Lower lobe of right lung (tissue), 2 donors: ENCODE measurements around the gene CRTC1. TPM values are rescaled to one million over a fixed set of nuclear protein-coding genes. Genes with fewer than 3 reads are reported as not detected.

Source experiments
- ATAC-seq, 2 donors: fragments of 200-7000 bp; cut with Tn5 transposase; one replicate each; pipeline ENCODE4 v1.9.1; 2020 to 2022; ENCODE audit warnings: mild to moderate bottlenecking in 2 of 2, moderate library complexity in 2 of 2
- DNase-seq: peaks from one replicate; pipeline ENCODE4 v3.0.0-alpha.2; 2020
- H3K27ac ChIP-seq: fragments of 200-600 bp; one replicate; pipeline ENCODE4 v1.8.0; 2022
- H3K27me3 ChIP-seq: fragments of 200-600 bp; one replicate; pipeline ENCODE4 v1.8.0; 2022; ENCODE audit warnings: low read depth
- H3K36me3 ChIP-seq: fragments of 200-600 bp; one replicate; pipeline ENCODE4 v1.8.0; 2022; ENCODE audit warnings: mild to moderate bottlenecking
- H3K4me1 ChIP-seq: fragments of 200-600 bp; one replicate; pipeline ENCODE4 v1.8.0; 2022
- H3K4me3 ChIP-seq: fragments of 200-600 bp; one replicate; pipeline ENCODE4 v1.8.0; 2022; ENCODE audit warnings: mild to moderate bottlenecking
- H3K9me3 ChIP-seq: fragments of 200-600 bp; one replicate; pipeline ENCODE4 v1.8.0; 2022
- intact Hi-C: fragments of 100-400 bp; cut with DNase I; formaldehyde crosslinking; loops from one replicate; pipeline ENCODE4 v1.11.0; 2022
- total RNA-seq: library from RNA; stranded (reverse); fragmentation: NEBNext Ultra II Directional; extraction: Animal tissue kit (Norgen Biotek cat#: 25700); gene quantifications from one replicate; pipeline ENCODE4 v1.2.1, GENCODE V29; 2021
- TF ChIP-seq, protein P1 (sequence below): fragments of 200-600 bp; IDR thresholded peaks from one replicate; pipeline ENCODE4 v1.8.0; 2022; ENCODE audit warnings: antibody characterized with exemption, mild to moderate bottlenecking
- donor health status: DM: no; HTN: yes; CAD: no; lungs with severe emphysema.

CRTC1 gene
- total RNA-seq, 1 donor from 2014 or later = 16.2 TPM

DNA sequence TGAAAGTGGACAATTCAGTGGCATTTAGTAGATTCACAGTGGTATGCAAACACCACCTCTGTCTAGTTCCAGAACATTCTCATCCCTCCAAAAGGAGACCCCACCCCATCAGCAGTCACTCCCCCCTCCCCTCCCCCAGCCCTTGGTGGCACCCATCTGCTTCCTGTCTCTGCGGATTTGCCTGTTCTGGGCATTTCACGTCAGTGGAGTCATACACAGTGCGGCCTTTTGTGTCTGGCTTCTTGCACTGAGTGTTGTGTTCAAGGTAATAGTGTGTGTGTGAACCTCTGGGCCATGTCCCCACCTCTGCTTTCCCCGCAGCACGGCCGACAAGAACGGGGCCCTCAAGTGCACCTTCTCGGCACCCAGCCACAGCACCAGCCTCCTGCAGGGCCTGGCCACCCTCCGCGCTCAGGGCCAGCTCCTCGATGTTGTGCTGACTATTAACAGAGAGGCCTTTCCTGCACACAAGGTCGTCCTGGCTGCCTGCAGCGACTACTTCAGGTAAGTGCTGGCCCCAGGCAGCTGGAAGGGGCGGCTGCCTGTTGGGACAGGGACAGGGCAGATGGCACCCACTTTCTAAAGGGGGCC is 19.4 kb upstream of the CRTC1 start:
- TF ChIP-seq, protein P1, sequence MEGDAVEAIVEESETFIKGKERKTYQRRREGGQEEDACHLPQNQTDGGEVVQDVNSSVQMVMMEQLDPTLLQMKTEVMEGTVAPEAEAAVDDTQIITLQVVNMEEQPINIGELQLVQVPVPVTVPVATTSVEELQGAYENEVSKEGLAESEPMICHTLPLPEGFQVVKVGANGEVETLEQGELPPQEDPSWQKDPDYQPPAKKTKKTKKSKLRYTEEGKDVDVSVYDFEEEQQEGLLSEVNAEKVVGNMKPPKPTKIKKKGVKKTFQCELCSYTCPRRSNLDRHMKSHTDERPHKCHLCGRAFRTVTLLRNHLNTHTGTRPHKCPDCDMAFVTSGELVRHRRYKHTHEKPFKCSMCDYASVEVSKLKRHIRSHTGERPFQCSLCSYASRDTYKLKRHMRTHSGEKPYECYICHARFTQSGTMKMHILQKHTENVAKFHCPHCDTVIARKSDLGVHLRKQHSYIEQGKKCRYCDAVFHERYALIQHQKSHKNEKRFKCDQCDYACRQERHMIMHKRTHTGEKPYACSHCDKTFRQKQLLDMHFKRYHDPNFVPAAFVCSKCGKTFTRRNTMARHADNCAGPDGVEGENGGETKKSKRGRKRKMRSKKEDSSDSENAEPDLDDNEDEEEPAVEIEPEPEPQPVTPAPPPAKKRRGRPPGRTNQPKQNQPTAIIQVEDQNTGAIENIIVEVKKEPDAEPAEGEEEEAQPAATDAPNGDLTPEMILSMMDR = no peak
- Histone ChIP-seq H3K27me3 (no peaks in the 10 kb centered on the region), H3K4me3 (no peak overlapping the region), H3K36me3 (peaks cover 26% of the 10 kb centered on the region), H3K9me3 (no peaks in the 10 kb centered on the region), H3K27ac (no peak overlapping the region), H3K4me1 (peaks cover 21% of the 10 kb centered on the region)
- DNase-seq (no peak), ATAC-seq (no peak)
- intact Hi-C loops = no loop called here

DNA sequence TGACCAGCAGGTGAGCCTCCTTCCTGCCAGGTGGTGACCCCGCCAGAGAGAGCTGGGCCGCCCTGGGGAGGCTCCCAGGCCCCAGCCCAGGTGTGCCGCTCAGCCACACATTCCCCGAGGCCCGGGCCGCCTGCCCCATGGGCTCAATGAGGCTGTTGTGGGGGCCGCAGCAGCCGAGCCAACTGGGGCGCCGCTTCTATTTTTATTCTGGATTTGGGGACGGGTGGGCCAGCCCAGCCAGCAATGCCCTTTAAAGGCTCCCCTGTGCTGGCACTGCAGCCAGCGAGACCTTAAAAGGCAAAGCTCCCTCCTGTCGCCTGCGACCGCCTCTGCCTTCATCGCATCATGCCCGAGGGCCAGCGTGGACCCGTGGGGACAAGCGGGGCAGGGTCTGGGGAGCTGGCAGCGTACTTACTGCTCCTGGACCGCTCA is 17.7 kb upstream of the CRTC1 start:
- peaks cover 44% of the 10 kb centered on the region for H3K36me3 ChIP-seq
- H3K27ac ChIP-seq = no peak overlapping the region
- DNase-seq = no peak
- no peaks in the 10 kb centered on the region for H3K9me3 ChIP-seq
- intact Hi-C loops = no loop called here
- no peak overlapping the region for H3K4me3 ChIP-seq
- H3K4me1 ChIP-seq = peaks cover 6% of the 10 kb centered on the region
- no peak for ATAC-seq
- TF ChIP-seq, protein P1 = no peak
- no peaks in the 10 kb centered on the region for H3K27me3 ChIP-seq

DNA sequence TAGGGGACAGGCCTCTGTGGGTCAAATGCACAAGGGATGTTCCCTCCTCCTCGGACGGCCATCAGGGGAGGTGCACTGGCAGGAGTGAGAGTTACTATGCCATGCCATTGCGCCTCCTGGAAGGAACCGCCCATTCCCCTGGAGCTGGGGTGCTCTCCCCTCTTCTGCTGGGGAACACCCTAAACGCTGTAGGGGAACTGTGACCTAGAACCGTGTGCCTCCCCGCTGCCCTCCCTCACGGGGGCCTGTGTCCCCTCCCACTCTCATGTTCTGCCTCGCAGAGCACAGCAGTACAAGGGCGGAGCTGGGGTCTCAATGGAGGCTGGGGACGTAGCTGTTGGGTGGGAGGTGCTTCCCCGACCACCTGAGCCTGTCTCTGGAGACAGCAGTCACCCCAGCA is 17.2 kb upstream of the CRTC1 start:
- intact Hi-C loops = no loop called here
- H3K36me3 ChIP-seq = peaks cover 49% of the 10 kb centered on the region
- H3K4me3 ChIP-seq = no peak overlapping the region
- no peak for DNase-seq
- no peak overlapping the region for H3K27ac ChIP-seq
- TF ChIP-seq, protein P1 = no peak
- no peak for ATAC-seq
- H3K27me3 ChIP-seq = no peaks in the 10 kb centered on the region
- H3K9me3 ChIP-seq = no peaks in the 10 kb centered on the region
- H3K4me1 ChIP-seq = peaks cover under 1% of the 10 kb centered on the region

DNA sequence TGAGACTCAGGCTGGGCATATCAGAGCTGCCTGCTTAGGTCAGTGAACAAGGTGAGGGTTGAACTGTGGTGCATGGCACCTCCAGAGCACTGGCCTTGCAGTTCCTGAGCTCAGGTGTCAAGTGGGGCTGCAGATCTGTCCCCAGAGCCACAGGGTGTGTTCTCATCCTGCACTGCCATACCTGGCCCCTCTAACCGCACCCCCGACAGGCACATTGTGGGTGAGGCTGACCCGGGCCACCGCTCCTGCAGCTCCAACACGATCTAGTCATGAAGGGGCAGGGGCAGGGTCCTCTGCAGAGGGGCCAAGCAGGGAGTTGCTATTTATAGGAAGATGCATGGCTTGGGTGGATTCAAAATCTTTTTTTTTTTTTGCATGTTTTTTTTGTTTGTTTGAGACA is 16.7 kb upstream of the CRTC1 start:
- intact Hi-C loops = no loop called here
- peaks cover 51% of the 10 kb centered on the region for H3K36me3 ChIP-seq
- no peak for DNase-seq
- TF ChIP-seq, protein P1 = no peak
- no peak overlapping the region for H3K27ac ChIP-seq
- no peak for ATAC-seq
- no peaks in the 10 kb centered on the region for H3K9me3 ChIP-seq
- H3K4me3 ChIP-seq = no peak overlapping the region
- no peaks in the 10 kb centered on the region for H3K4me1 ChIP-seq
- no peaks in the 10 kb centered on the region for H3K27me3 ChIP-seq

DNA sequence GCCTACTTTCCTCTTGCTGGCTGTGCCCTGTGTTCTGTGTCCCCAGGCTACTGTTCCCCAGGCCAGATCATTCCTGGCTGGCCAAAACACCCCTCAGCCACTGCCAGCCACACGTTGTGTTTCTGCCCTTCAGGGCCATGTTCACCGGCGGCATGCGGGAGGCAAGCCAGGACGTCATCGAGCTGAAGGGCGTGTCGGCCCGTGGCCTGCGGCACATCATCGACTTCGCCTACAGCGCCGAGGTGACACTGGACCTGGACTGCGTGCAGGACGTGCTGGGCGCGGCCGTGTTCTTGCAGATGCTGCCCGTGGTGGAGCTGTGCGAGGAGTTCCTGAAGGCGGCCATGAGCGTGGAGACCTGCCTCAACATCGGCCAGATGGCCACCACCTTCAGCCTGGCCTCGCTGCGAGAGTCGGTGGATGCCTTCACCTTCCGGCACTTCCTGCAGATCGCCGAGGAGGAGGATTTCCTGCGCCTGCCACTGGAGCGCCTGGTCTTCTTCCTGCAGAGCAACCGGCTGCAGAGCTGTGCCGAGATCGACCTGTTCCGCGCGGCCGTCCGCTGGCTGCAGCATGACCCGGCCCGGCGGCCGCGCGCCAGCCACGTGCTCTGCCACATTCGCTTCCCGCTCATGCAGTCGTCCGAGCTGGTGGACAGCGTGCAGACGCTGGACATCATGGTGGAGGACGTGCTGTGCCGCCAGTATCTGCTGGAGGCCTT is 15.8 kb upstream of the CRTC1 start:
- intact Hi-C loops = no loop called here
- no peak for DNase-seq
- H3K4me3 ChIP-seq = no peak overlapping the region

More for the DNA sequence above, 15.8 kb upstream of the CRTC1 start:
- no peaks in the 10 kb centered on the region for H3K9me3 ChIP-seq
- H3K27ac ChIP-seq = no peak overlapping the region
- no peaks in the 10 kb centered on the region for H3K4me1 ChIP-seq
- peaks cover 51% of the 10 kb centered on the region for H3K36me3 ChIP-seq
- H3K27me3 ChIP-seq = no peaks in the 10 kb centered on the region
- TF ChIP-seq, protein P1 = no peak
- no peak for ATAC-seq
